DMS 273 treated with DMSO at 0.1 percent for 48 hours (cell line): Measurements from ENCODE around the gene SPINK4.

ENCODE experiments used
- DNase-seq: peaks from one replicate; lab custom pipeline; 2025; lab: John Stamatoyannopoulos, UW

SPINK4 gene

GRCh38 chr9:33229359-33230114 lies 10.4 kb upstream of the SPINK4 start:
- no peak for DNase-seq

- DNase-seq, result no peak
Measured at GRCh38 chr9:33230756-33231622, 9.0 kb upstream of the SPINK4 start.

GRCh38 chr9:33231623-33231942 lies 8.4 kb upstream of the SPINK4 start:
- DNase-seq, result no peak

DNA sequence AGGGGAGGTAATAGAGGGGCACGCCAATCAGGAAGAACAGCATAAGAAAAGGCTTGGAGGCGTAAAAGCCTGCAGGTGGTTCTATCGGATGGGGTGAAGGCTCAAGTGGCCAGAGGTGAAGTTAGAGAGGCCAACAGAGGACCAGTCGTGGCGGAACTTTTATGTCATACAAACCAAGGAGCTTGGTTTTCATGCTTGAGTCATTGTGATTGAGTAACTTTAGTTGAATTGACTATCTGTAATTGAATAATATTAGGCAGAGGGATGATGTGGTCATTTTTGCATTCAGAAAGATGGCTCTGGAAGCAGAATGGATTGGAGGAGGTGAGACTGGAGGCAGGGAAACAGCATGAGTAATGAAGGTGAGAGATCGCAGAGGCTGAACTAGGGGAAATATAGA lies 7.2 kb upstream of the SPINK4 start:
- DNase-seq, result no peak

DNA sequence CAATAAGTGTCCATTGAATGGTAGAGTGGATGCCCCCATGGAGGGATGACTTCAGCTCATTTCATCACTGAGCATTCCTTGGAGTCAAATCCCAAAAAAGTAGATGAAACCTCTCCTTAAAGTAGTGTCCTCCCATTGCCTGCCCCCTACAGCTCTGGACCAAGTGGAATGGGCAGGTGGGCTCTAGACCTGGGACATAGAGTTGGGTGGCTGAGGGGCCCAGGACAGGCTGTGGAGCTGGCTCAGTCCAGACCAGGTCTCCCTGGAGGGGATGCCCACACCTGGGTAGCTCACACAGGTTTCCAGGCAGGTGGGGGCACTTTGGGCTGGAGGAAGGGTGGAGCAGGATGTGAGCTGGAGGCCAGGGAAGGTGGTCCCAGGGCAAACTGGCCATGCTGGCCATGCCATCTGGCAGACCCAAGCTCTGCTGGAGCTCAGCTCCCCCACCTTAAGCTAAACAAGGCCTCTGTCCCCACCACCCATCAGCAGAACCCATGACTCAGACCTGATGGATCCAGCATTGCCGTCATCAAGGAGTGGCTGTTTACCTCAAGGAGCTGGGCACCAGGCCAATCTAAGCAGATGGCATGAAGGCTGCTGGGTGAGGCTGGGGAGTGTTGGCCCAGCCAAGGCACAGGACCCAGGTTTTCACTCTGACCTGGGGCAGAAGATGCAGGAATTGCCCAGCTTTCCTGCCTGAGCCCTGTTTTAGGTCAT lies 6.2 kb upstream of the SPINK4 start:
- DNase-seq, result peak; percentile 94

- DNase-seq, result no peak
Measured at GRCh38 chr9:33234511-33235467, 5.2 kb upstream of the SPINK4 start.

- no peak for DNase-seq
Measured at GRCh38 chr9:33236571-33236970, 3.4 kb upstream of the SPINK4 start.

GRCh38 chr9:33241298-33241697 lies 1.3 kb downstream of the SPINK4 start:
- no peak for DNase-seq

DNA sequence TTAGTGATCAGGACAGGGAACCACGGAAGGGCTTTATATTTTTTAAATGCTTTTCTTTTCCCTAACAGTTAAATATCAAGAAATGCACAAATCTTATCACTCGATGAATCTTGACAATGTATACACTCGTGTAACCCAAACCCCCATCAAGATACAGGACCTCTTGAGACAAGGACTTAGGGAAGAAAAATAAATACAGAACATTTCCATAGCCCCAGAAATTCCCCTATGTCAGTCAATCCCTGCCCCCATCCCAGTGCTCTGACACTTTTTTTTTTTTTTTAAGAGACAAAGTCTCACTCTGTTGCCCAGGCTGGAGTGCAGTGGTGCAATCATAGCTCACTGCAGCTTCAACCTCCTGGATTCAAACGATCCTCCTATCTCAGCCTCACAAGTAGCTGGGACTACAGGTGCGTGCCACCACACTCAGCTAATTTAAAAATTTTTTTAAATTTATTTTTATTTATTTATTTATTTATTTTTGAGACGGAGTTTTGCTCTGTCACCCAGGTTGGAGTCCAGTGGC lies 2.7 kb downstream of the SPINK4 start:
- DNase-seq, result no peak

- no peak for DNase-seq
Measured at GRCh38 chr9:33244137-33244784, 4.3 kb downstream of the SPINK4 start.

DNA sequence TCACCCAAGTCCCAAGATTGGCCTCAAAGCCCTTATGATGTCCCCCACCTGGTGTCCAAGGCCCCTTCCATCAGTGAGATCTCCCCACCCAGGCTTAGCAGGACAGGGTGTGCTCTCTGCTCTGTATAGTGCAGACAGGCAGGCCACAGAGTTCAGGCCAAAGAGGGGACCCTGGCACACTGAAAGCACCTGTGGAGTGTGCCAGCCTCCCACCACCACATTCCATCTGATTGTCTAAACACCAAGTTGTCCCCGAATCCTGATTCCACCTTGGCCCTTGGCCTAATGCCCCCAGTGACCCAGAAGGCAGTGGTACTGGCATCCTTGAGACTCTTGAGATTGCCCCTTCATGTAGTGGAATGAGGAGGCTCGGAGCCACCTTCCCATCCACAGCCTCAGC lies 5.4 kb downstream of the SPINK4 start:
- DNase-seq, result no peak

DNA sequence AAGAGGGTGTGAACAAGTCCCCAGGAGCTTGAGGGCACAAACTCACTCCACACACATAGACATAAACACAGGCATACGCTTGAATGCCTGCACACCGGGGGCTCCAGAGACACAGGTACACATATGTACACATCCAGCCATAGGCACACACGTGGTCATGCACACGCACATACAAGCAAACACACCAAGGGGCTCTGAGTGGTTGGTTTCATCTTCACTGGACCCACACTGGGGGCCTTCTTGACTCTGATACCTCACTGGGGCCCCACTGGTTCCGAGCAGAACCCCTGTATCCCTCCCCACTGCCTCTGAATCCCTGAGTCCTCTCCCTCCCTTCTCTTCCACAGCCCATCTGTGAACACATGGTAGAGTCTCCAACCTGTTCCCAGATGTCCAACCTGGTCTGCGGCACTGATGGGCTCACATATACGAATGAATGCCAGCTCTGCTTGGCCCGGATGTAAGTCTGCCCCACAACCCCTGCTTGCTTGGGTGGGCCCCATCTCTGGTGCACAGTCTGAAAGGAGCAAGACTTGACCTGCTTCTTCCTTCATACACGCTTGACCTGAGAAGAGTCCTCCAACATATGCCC lies 6.4 kb downstream of the SPINK4 start:
- no peak for DNase-seq

DNA sequence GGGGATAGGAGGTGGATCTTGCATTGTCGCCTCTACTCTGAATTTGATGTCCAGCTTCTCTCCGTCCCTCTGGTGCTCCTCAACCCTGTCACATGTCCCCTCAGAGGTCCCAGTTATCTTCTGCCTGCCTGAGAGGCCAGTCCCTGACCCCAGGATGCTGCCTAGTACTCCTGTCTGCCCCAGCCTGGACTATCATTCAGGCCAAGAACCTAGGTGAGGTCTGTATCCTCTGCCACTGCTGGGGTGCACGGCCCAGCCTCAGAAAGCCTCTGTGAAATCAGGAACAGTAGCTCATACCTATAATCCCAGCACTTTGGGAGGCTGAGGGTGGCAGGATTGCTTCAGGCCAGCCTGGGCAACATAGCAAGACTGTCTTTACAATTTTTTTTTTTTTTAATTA lies 8.6 kb downstream of the SPINK4 start:
- DNase-seq, result no peak

DNA sequence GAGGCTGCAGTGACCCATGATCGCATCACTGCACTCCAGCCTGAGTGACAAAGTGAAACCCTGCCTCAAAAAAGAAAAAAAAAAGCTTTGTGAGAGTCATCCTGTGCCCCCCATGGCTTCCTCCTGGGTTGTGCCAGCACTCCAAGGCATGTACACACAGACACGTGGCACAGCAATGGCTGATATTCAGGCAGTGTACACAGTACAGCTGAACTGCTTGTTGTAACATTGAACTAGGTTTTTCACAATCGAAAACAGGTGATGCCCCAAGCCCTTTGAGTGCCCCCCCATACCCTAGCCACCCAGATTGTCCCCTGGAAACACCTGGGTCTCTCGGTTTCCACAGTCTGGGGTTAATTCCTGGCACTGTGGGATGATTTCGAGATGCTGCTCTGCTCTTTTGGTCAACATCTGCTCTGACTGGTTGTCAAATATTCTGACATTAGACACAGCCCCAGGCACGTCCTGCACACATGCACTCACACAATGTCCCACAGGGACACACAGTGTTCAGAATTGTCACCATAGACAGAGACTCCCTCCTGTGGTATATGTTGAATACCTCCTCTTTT lies 9.2 kb downstream of the SPINK4 start:
- DNase-seq, result no peak

DNA sequence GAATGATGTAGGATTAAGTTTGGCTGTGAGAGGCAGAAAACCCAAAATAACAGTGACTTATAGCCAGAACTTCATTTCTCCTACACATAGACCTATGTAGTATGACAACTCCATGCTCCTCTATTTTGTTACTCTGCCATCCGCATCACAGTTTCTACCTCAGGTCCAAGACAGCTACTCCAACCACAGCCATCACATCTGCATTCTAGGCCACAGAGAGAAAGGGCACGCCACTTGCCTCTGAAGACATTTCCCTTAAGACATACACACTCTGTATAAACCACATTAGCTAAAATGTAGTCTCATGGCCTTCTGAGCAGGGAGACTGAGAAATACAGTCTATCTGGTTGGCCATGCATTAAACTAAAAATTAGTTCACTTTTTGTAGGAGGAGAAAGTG lies 10.0 kb downstream of the SPINK4 start:
- no peak for DNase-seq

- no peak for DNase-seq
Measured at GRCh38 chr9:33250458-33250995, 10.6 kb downstream of the SPINK4 start.

GRCh38 chr9:33254211-33254610 lies 14.2 kb downstream of the SPINK4 start:
- DNase-seq, result no peak

GRCh38 chr9:33255014-33255413 lies 15.0 kb downstream of the SPINK4 start:
- DNase-seq, result no peak

GRCh38 chr9:33255471-33255870 lies 15.5 kb downstream of the SPINK4 start:
- no peak for DNase-seq

DNA sequence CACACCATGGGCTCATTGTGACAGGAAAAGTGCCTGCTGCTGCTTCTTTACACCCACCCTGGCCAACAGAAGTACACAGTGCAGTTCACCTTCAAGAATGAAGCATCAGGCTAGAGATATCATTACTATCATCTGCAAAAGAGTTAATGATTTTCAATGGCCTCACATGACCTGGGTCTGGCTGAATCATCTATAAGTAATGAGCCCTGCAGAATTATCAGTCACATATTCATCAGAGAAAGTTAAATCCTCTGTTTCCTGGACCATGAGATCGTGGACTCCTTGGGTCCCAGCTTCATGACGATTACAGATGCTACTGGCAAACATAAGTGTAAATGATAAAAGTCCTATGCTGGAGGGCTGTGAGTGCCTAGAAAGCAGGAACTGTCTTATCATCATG lies 16.3 kb downstream of the SPINK4 start:
- DNase-seq, result no peak
